ENCODE data around the gene PTCD2.

PTCD2 gene

GRCh38 chr5:72282878-72283277 lies 37.3 kb upstream of the PTCD2 start:
- Histone ChIP-seq H3K79me2 (ENCODE audit: control insufficient read depth, insufficient read depth, low read length, poor library complexity) (no peaks in the 10 kb centered on the region), H3K14ac (ENCODE audit: low read length) (no peak overlapping the region), H3K18ac (ENCODE audit: low read length) (no peak overlapping the region), H3K4ac (ENCODE audit: low read depth, low read length) (no peak overlapping the region), H3K4me2 (ENCODE audit: low read length) (no peak overlapping the region), H3K4me3 (ENCODE audit: low read depth, low read length) (no peak overlapping the region), H3K4me1 (ENCODE audit: control insufficient read depth in 1 of 2, insufficient read depth in 2 of 2, low read length in 2 of 2) (peaks cover 0 to 4% of the 10 kb centered on the region in 2 experiments), H3K79me1 (ENCODE audit: low read length) (peaks cover 2% of the 10 kb centered on the region), H4K91ac (ENCODE audit: low read depth, low read length) (no peak overlapping the region), H2AK5ac (ENCODE audit: low read length) (no peak overlapping the region), H3K27ac (ENCODE audit: low read depth, low read length) (no peak overlapping the region), H3K27me3 (ENCODE audit: insufficient read depth, low read length) (no peaks in the 10 kb centered on the region), H3K9me3 (ENCODE audit: insufficient read depth, low read depth, low read length) (no peaks in the 10 kb centered on the region), H2BK120ac (ENCODE audit: insufficient read depth, low read length, poor library complexity) (peak overlapping the region; percentile 43), H2AFZ (ENCODE audit: insufficient read depth, low read length, poor library complexity) (no peak overlapping the region), H4K8ac (ENCODE audit: low read depth, low read length) (no peak overlapping the region), H2BK12ac (ENCODE audit: low read length) (no peak overlapping the region), H3K23ac (ENCODE audit: low read length) (no peak overlapping the region), H3K36me3 (ENCODE audit: control insufficient read depth in 1 of 2, insufficient read depth in 2 of 2, low read length in 2 of 2) (peaks cover 0 to 2% of the 10 kb centered on the region in 2 experiments), H2BK5ac (ENCODE audit: low read depth, low read length, poor library complexity) (no peak overlapping the region), H3K9ac (ENCODE audit: low read length) (no peak overlapping the region), H4K12ac (ENCODE audit: low read depth, low read length) (no peak overlapping the region)
- peak in 1 of 2 donors; percentile 49 for DNase-seq
- WGBS (ENCODE audit: extremely low coverage, insufficient coverage, insufficient read length): no CpG with 5 or more reads among the region's 2 CpGs

GRCh38 chr5:72283358-72283757 lies 36.8 kb upstream of the PTCD2 start:
- H3K9me3 ChIP-seq (ENCODE audit: insufficient read depth, low read depth, low read length): no peaks in the 10 kb centered on the region
- no peak overlapping the region for H3K14ac ChIP-seq (ENCODE audit: low read length)
- no peak overlapping the region for H4K8ac ChIP-seq (ENCODE audit: low read depth, low read length)
- no CpG with 5 or more reads among the region's 2 CpGs for WGBS (ENCODE audit: extremely low coverage, insufficient coverage, insufficient read length)
- no peak overlapping the region for H3K4ac ChIP-seq (ENCODE audit: low read depth, low read length)
- no peak overlapping the region for H3K4me3 ChIP-seq (ENCODE audit: low read depth, low read length)
- peaks cover 0 to 4% of the 10 kb centered on the region in 2 experiments for H3K4me1 ChIP-seq (ENCODE audit: control insufficient read depth in 1 of 2, insufficient read depth in 2 of 2, low read length in 2 of 2)
- H4K12ac ChIP-seq (ENCODE audit: low read depth, low read length): no peak overlapping the region
- peak overlapping the region; percentile 49 for H2BK5ac ChIP-seq (ENCODE audit: low read depth, low read length, poor library complexity)
- H3K27me3 ChIP-seq (ENCODE audit: insufficient read depth, low read length): no peaks in the 10 kb centered on the region
- no peak for DNase-seq
- no peaks in the 10 kb centered on the region for H3K79me2 ChIP-seq (ENCODE audit: control insufficient read depth, insufficient read depth, low read length, poor library complexity)
- H3K4me2 ChIP-seq (ENCODE audit: low read length): no peak overlapping the region
- H3K79me1 ChIP-seq (ENCODE audit: low read length): peaks cover 2% of the 10 kb centered on the region
- peak overlapping the region; percentile 68 for H4K91ac ChIP-seq (ENCODE audit: low read depth, low read length)
- H3K18ac ChIP-seq (ENCODE audit: low read length): no peak overlapping the region
- H3K9ac ChIP-seq (ENCODE audit: low read length): no peak overlapping the region
- H3K23ac ChIP-seq (ENCODE audit: low read length): no peak overlapping the region
- no peak overlapping the region for H2AFZ ChIP-seq (ENCODE audit: insufficient read depth, low read length, poor library complexity)
- peak overlapping the region; percentile 26 for H3K27ac ChIP-seq (ENCODE audit: low read depth, low read length)
- peak overlapping the region; percentile 60 for H2BK120ac ChIP-seq (ENCODE audit: insufficient read depth, low read length, poor library complexity)
- H2AK5ac ChIP-seq (ENCODE audit: low read length): no peak overlapping the region
- H3K36me3 ChIP-seq (ENCODE audit: control insufficient read depth in 1 of 2, insufficient read depth in 2 of 2, low read length in 2 of 2): peaks cover 0 to 2% of the 10 kb centered on the region in 2 experiments
- H2BK12ac ChIP-seq (ENCODE audit: low read length): peak overlapping the region; percentile 64

DNA sequence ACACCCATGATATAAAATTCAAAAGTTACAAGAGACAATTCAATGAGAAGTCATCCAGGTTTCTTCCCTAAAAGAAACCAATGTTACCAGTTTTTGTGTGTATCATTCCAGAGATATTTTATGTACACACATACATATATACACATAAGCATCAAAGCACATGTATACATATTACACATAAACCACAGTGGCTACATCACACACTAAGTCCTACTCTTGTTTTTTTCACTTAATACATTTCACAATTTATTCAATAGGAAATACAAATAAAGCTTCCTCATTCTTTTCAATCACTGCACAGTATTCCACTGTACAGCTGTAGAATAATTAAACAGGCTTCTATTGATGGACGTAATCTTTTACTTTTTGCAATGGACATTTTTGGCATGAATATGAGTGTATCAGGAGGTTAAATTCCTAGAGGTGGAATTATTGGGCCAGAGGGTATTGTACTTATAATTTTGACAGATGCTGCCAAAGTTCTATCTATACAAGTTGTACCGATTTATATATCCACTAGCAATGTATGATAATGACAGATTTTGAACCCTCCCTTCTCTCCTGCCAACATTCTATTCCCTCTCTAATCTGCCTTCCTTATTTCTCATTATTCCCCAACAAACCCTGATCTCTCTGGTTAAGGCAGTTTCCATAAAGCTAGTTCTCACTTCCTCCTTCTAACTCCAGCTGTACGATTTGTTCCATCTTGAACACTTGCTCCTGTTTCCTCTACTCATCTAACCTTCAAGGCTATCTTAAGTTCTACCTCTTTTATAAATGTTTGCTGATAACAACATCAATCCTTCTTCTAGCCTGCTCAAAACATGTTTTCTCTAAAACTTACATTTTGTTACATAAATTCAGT lies 35.4 kb upstream of the PTCD2 start:
- no peak overlapping the region for H4K8ac ChIP-seq (ENCODE audit: low read depth, low read length)
- H3K4me1 ChIP-seq (ENCODE audit: control insufficient read depth in 1 of 2, insufficient read depth in 2 of 2, low read length in 2 of 2): peaks cover 0 to 4% of the 10 kb centered on the region in 2 experiments
- no peaks in the 10 kb centered on the region for H3K79me2 ChIP-seq (ENCODE audit: control insufficient read depth, insufficient read depth, low read length, poor library complexity)
- no peak overlapping the region for H3K4ac ChIP-seq (ENCODE audit: low read depth, low read length)
- no peaks in the 10 kb centered on the region for H3K27me3 ChIP-seq (ENCODE audit: insufficient read depth, low read length)
- H3K36me3 ChIP-seq (ENCODE audit: control insufficient read depth in 1 of 2, insufficient read depth in 2 of 2, low read length in 2 of 2): peaks cover 0 to 2% of the 10 kb centered on the region in 2 experiments
- no CpG with 5 or more reads among the region's 3 CpGs for WGBS (ENCODE audit: extremely low coverage, insufficient coverage, insufficient read length)
- no peak overlapping the region for H3K4me3 ChIP-seq (ENCODE audit: low read depth, low read length)
- no peak overlapping the region for H3K4me2 ChIP-seq (ENCODE audit: low read length)
- no peak overlapping the region for H3K14ac ChIP-seq (ENCODE audit: low read length)
- no peak overlapping the region for H2AFZ ChIP-seq (ENCODE audit: insufficient read depth, low read length, poor library complexity)
- no peak overlapping the region for H2BK120ac ChIP-seq (ENCODE audit: insufficient read depth, low read length, poor library complexity)
- H4K12ac ChIP-seq (ENCODE audit: low read depth, low read length): no peak overlapping the region
- no peak overlapping the region for H3K18ac ChIP-seq (ENCODE audit: low read length)
- no peak overlapping the region for H3K9ac ChIP-seq (ENCODE audit: low read length)
- no peak overlapping the region for H3K23ac ChIP-seq (ENCODE audit: low read length)
- no peak for DNase-seq
- peaks cover 2% of the 10 kb centered on the region for H3K79me1 ChIP-seq (ENCODE audit: low read length)
- H2AK5ac ChIP-seq (ENCODE audit: low read length): no peak overlapping the region
- H2BK12ac ChIP-seq (ENCODE audit: low read length): no peak overlapping the region
- H4K91ac ChIP-seq (ENCODE audit: low read depth, low read length): no peak overlapping the region
- H3K9me3 ChIP-seq (ENCODE audit: insufficient read depth, low read depth, low read length): no peaks in the 10 kb centered on the region
- no peak overlapping the region for H3K27ac ChIP-seq (ENCODE audit: low read depth, low read length)
- H2BK5ac ChIP-seq (ENCODE audit: low read depth, low read length, poor library complexity): no peak overlapping the region

DNA sequence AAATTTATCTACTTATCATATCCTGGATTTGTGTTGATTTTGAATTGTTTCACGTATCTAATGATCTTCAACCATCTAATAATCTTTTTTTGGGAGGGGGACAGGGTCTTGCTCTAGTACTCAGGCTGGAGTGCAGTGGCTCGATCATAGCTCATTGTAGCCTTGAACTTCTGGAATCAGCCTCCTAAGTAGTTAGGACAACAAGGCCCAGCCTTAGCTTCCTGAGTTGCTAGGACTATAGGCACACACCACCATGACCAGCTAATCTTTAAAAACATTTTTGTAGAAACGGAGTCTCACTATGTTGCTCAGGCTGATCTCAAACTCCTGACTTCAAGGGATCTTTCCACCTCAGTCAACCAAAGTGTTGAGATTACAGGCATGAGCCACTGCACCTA lies 34.8 kb upstream of the PTCD2 start:
- no peak overlapping the region for H4K8ac ChIP-seq (ENCODE audit: low read depth, low read length)
- H3K18ac ChIP-seq (ENCODE audit: low read length): no peak overlapping the region
- DNase-seq: no peak
- H3K36me3 ChIP-seq (ENCODE audit: control insufficient read depth in 1 of 2, insufficient read depth in 2 of 2, low read length in 2 of 2): peaks cover 0 to 3% of the 10 kb centered on the region in 2 experiments
- no peaks in the 10 kb centered on the region for H3K9me3 ChIP-seq (ENCODE audit: insufficient read depth, low read depth, low read length)
- H3K79me1 ChIP-seq (ENCODE audit: low read length): peaks cover 2% of the 10 kb centered on the region
- no peaks in the 10 kb centered on the region for H3K79me2 ChIP-seq (ENCODE audit: control insufficient read depth, insufficient read depth, low read length, poor library complexity)
- no peak overlapping the region for H2BK5ac ChIP-seq (ENCODE audit: low read depth, low read length, poor library complexity)
- no peak overlapping the region for H3K23ac ChIP-seq (ENCODE audit: low read length)
- no peak overlapping the region for H3K27ac ChIP-seq (ENCODE audit: low read depth, low read length)
- no peak overlapping the region for H3K4me3 ChIP-seq (ENCODE audit: low read depth, low read length)
- WGBS (ENCODE audit: extremely low coverage, insufficient coverage, insufficient read length): no CpG with 5 or more reads among the region's 3 CpGs
- no peak overlapping the region for H2AFZ ChIP-seq (ENCODE audit: insufficient read depth, low read length, poor library complexity)
- H3K4me2 ChIP-seq (ENCODE audit: low read length): no peak overlapping the region
- no peak overlapping the region for H3K4ac ChIP-seq (ENCODE audit: low read depth, low read length)
- H3K14ac ChIP-seq (ENCODE audit: low read length): no peak overlapping the region
- H4K12ac ChIP-seq (ENCODE audit: low read depth, low read length): no peak overlapping the region
- no peak overlapping the region for H2BK12ac ChIP-seq (ENCODE audit: low read length)
- H2AK5ac ChIP-seq (ENCODE audit: low read length): no peak overlapping the region
- H3K9ac ChIP-seq (ENCODE audit: low read length): no peak overlapping the region
- H4K91ac ChIP-seq (ENCODE audit: low read depth, low read length): no peak overlapping the region
- H3K4me1 ChIP-seq (ENCODE audit: control insufficient read depth in 1 of 2, insufficient read depth in 2 of 2, low read length in 2 of 2): peaks cover 0 to 4% of the 10 kb centered on the region in 2 experiments
- no peak overlapping the region for H2BK120ac ChIP-seq (ENCODE audit: insufficient read depth, low read length, poor library complexity)
- no peaks in the 10 kb centered on the region for H3K27me3 ChIP-seq (ENCODE audit: insufficient read depth, low read length)

Measured in trophoblast cell (in vitro differentiated cells and primary cell).